Natural killer cell (primary cell): Measurements from ENCODE around the gene TSGA10. TPM values are rescaled to one million over a fixed set of nuclear protein-coding genes. Genes with fewer than 3 reads are reported as not detected.
A peak's percentile ranks its signal among the peaks of the same experiment; 100 is the strongest.
"Not testable (repeated sequence)": the region's sequence is repeated elsewhere in the genome, so short reads cannot be mapped to it uniquely, and the experiment has no call there.

Experiments used
- ATAC-seq, 3 donors: fragments of 150-1000 bp in 2 of 3; fragments of 200-7000 bp in 1 of 3; cut with Tn5 transposase; 1 replicate in 1 of 3; 2 replicates in 2 of 3; pipeline ENCODE4 v1.10.0; 2021; ENCODE audit warnings: mild to moderate bottlenecking in 2 of 3, moderate library complexity in 2 of 3
- DNase-seq, 2 donors: peaks; one replicate each; pipeline versions ENCODE4 v3.0.0 to v3.0.0-alpha.2; 2013 to 2021; ENCODE audit warnings: mixed read lengths in 1 of 2
- H3K27ac ChIP-seq: one replicate; pipeline ENCODE4 v1.5.1; 2013; ENCODE audit warnings: mild to moderate bottlenecking, low read length
- H3K27me3 ChIP-seq: one replicate; pipeline ENCODE4 v1.6.1; 2013; ENCODE audit warnings: low read length; ENCODE audit not compliant: control insufficient read depth, insufficient read depth
- H3K36me3 ChIP-seq: one replicate; pipeline ENCODE4 v1.6.1; 2013; ENCODE audit warnings: low read length; ENCODE audit not compliant: control insufficient read depth, insufficient read depth
- H3K4me1 ChIP-seq: one replicate; pipeline ENCODE4 v1.6.1; 2013; ENCODE audit warnings: low read length; ENCODE audit not compliant: control insufficient read depth, insufficient read depth
- H3K4me3 ChIP-seq: one replicate; pipeline ENCODE4 v1.5.1; 2013; ENCODE audit warnings: low read length
- H3K9me3 ChIP-seq: one replicate; pipeline ENCODE4 v1.6.1; 2013; ENCODE audit warnings: low read length; ENCODE audit not compliant: control insufficient read depth, insufficient read depth
- H3K27ac Mint-ChIP-seq, 2 donors: one replicate each; pipeline ENCODE4 v1.8.0; 2022; ENCODE audit warnings: mild to moderate bottlenecking in 2 of 2, mixed read lengths in 2 of 2, moderate library complexity in 1 of 2
- H3K27me3 Mint-ChIP-seq, 2 donors: one replicate each; pipeline ENCODE4 v1.8.0; 2022; ENCODE audit warnings: low read depth in 2 of 2, mixed read lengths in 2 of 2
- H3K36me3 Mint-ChIP-seq: one replicate; pipeline ENCODE4 v1.8.0; 2022; ENCODE audit warnings: mixed read lengths
- H3K4me1 Mint-ChIP-seq, 2 donors: one replicate each; pipeline ENCODE4 v1.8.0; 2022; ENCODE audit warnings: mixed read lengths in 2 of 2
- H3K4me3 Mint-ChIP-seq: one replicate; pipeline ENCODE4 v1.8.0; 2022; ENCODE audit warnings: mild to moderate bottlenecking, moderate library complexity, mixed read lengths
- H3K9me3 Mint-ChIP-seq, 2 donors: one replicate each; pipeline ENCODE4 v1.8.0; 2022; ENCODE audit warnings: mixed read lengths in 2 of 2
- CTCF ChIP-seq: fragments of 200-600 bp; IDR thresholded peaks from one replicate; pipeline ENCODE4 v1.8.0; 2022; ENCODE audit warnings: antibody characterized with exemption
- WGBS: methylation state at CpG from one replicate; pipeline ENCODE4 v1.1.7; 2013; ENCODE audit warnings: missing lambda C conversion rate; ENCODE audit not compliant: insufficient coverage; 5-methylcytosine and 5-hydroxymethylcytosine counted together
- intact Hi-C: fragments of 100-400 bp; cut with micrococcal nuclease; formaldehyde crosslinking; loops from one replicate; pipeline ENCODE4 v1.14.2; 2022
- total RNA-seq, 4 donors: library from RNA; stranded (reverse); fragments of 120-200 nt in 1 of 4; gene quantifications; one replicate each; pipeline versions ENCODE4 v1.2.3 to v1.2.4, GENCODE V29; 2013 to 2022

Gene TSGA10
- total RNA-seq, 3 donors from 2014 or later (not counting 1 experiment from before 2014, with no cell fraction given): 8.4 to 16.0 (median 11.5) TPM

- intact Hi-C loops: no loop called here
Observed at GRCh38 chr2:99139003-99139402, 15.7 kb downstream of the TSGA10 start.

GRCh38 chr2:99135044-99135556, 19.6 kb downstream of the TSGA10 start:
- WGBS: 98% methylated on average over 2 of the region's 2 CpGs
- not testable (repeated sequence) for H3K9me3 ChIP-seq

More at GRCh38 chr2:99139003-99139402, 15.7 kb downstream of the TSGA10 start:
- Histone ChIP-seq H3K9me3 (peaks cover 3% of the 10 kb centered on the region), H3K4me3 (no peak overlapping the region), H3K4me1 (peaks cover 13% of the 10 kb centered on the region), H3K27ac (no peak overlapping the region), H3K36me3 (no peaks in the 10 kb centered on the region), H3K27me3 (no peaks in the 10 kb centered on the region)
- ATAC-seq (no peak), DNase-seq (no peak)
- H3K4me3 Mint-ChIP-seq: peak overlapping the region; percentile 42
- peaks cover 2 to 3% of the 10 kb centered on the region in 2 donors for H3K9me3 Mint-ChIP-seq
- H3K27me3 Mint-ChIP-seq: peaks cover 0 to 2% of the 10 kb centered on the region in 2 donors
- 97% methylated on average over 3 of the region's 4 CpGs for WGBS
- no peak overlapping the region for H3K27ac Mint-ChIP-seq
- no peak for TF ChIP-seq CTCF
- peaks cover 7% of the 10 kb centered on the region for H3K36me3 Mint-ChIP-seq
- peaks cover 23 to 25% of the 10 kb centered on the region in 2 donors for H3K4me1 Mint-ChIP-seq

GRCh38 chr2:99127981-99128380, 26.8 kb downstream of the TSGA10 start:
- intact Hi-C loops: no loop called here
- Mint-ChIP-seq H3K36me3 (peaks cover 69% of the 10 kb centered on the region), H3K27ac (no peak overlapping the region), H3K4me1 (no peaks in the 10 kb centered on the region), H3K4me3 (no peak overlapping the region), H3K9me3 (peaks cover 13 to 18% of the 10 kb centered on the region in 2 donors), H3K27me3 (no peaks in the 10 kb centered on the region)
- no peak for ATAC-seq
- DNase-seq: no peak
- peaks cover 9% of the 10 kb centered on the region for H3K36me3 ChIP-seq
- H3K27me3 ChIP-seq: no peaks in the 10 kb centered on the region
- WGBS: 93% methylated on average over 2 of the region's 2 CpGs
- TF ChIP-seq CTCF: no peak
- no peak overlapping the region for H3K27ac ChIP-seq
- H3K4me3 ChIP-seq: no peak overlapping the region
- H3K4me1 ChIP-seq: no peaks in the 10 kb centered on the region
- peaks cover 9% of the 10 kb centered on the region for H3K9me3 ChIP-seq

More at GRCh38 chr2:99135044-99135556, 19.6 kb downstream of the TSGA10 start:
- H3K27ac ChIP-seq, H3K4me3 ChIP-seq, H3K27me3 Mint-ChIP-seq, ATAC-seq, intact Hi-C loops, H3K27ac Mint-ChIP-seq, DNase-seq, H3K4me1 ChIP-seq, H3K4me3 Mint-ChIP-seq, H3K4me1 Mint-ChIP-seq, H3K36me3 ChIP-seq, H3K27me3 ChIP-seq: not testable (repeated sequence)
- Mint-ChIP-seq H3K9me3 (peaks cover 13 to 16% of the 10 kb centered on the region in 2 donors), H3K36me3 (peaks cover 44% of the 10 kb centered on the region)

- Histone ChIP-seq H3K4me1 (no peaks in the 10 kb centered on the region), H3K36me3 (no peaks in the 10 kb centered on the region), H3K27ac (no peak overlapping the region), H3K4me3 (no peak overlapping the region), H3K27me3 (no peaks in the 10 kb centered on the region), H3K9me3 (no peaks in the 10 kb centered on the region)
- intact Hi-C loops: no loop called here
- DNase-seq (no peak), ATAC-seq (no peak)
- no peaks in the 10 kb centered on the region for H3K9me3 Mint-ChIP-seq
- no peak overlapping the region for H3K4me3 Mint-ChIP-seq
- 99% methylated on average over 4 of the region's 4 CpGs for WGBS
- no peak overlapping the region for H3K27ac Mint-ChIP-seq
- no peaks in the 10 kb centered on the region for H3K4me1 Mint-ChIP-seq
- peaks cover 0 to 6% of the 10 kb centered on the region in 2 donors for H3K27me3 Mint-ChIP-seq
- H3K36me3 Mint-ChIP-seq: no peaks in the 10 kb centered on the region
- TF ChIP-seq CTCF: no peak
Observed at GRCh38 chr2:99112617-99113016, 42.1 kb downstream of the TSGA10 start.
